ENCODE data around the gene WDR31. TPM values are rescaled to one million over a fixed set of nuclear protein-coding genes. Genes with fewer than 3 reads are reported as not detected.

The WDR31 gene
- total and polyA plus RNA-seq, 7 donors, result 0.66 to 6.9 (median 1.7) TPM

DNA sequence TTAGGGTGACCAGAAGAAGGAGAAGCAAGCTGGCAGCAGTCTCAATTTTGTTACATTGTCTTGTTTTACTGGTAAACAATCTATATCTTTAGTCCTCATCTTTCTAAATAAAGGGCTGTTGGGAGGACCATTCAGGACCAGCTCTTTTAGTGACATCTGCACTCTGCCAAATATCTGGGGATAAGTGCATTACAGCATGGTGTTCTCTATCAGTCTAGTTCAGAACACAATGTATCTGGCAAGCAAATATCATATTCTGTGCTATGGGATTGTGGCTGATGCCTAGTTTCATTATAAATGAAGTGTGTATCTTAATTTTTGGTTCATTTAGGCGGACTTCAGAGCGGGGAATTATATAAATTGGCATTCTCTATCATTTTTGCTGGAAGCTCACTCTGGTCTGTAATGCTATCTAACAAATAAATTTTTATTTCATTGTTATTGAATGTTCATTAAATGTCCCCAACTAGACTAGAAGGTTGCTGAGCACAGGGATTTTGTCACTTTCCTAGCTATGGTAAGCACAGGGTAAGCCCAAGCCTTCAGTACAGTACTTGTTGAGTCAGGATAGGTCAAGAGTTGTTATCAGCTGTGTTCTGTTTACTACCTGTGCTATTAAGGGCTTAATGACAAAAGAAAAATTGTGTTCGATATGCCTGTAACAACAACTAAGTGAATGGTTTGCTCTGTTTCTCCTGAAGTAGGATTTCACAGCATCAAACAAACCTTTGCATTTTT lies 11.9 kb downstream of the WDR31 start:
- DNase-seq, result no peak
- 93 to 98% (median 96%) methylated on average over 3 of the region's 3 CpGs for WGBS, 3 donors
- Histone ChIP-seq H3K4me1 (no peaks in the 10 kb centered on the region), H3K27me3 (ENCODE audit: insufficient read depth in 3 of 3, low read length in 2 of 3) (no peaks in the 10 kb centered on the region), H3K9me3 (no peaks in the 10 kb centered on the region), H3K4me3 (no peak overlapping the region), H3K36me3 (ENCODE audit: insufficient read depth in 1 of 2, low read depth in 1 of 2) (no peaks in the 10 kb centered on the region), H3K27ac (no peak overlapping the region)
- no peak for ATAC-seq
- TF ChIP-seq, protein P1, sequence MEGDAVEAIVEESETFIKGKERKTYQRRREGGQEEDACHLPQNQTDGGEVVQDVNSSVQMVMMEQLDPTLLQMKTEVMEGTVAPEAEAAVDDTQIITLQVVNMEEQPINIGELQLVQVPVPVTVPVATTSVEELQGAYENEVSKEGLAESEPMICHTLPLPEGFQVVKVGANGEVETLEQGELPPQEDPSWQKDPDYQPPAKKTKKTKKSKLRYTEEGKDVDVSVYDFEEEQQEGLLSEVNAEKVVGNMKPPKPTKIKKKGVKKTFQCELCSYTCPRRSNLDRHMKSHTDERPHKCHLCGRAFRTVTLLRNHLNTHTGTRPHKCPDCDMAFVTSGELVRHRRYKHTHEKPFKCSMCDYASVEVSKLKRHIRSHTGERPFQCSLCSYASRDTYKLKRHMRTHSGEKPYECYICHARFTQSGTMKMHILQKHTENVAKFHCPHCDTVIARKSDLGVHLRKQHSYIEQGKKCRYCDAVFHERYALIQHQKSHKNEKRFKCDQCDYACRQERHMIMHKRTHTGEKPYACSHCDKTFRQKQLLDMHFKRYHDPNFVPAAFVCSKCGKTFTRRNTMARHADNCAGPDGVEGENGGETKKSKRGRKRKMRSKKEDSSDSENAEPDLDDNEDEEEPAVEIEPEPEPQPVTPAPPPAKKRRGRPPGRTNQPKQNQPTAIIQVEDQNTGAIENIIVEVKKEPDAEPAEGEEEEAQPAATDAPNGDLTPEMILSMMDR (IDR thresholded peaks at IDR 0.05), result no peak
- intact Hi-C loops (cut with DNase I), result no loop called here

DNA sequence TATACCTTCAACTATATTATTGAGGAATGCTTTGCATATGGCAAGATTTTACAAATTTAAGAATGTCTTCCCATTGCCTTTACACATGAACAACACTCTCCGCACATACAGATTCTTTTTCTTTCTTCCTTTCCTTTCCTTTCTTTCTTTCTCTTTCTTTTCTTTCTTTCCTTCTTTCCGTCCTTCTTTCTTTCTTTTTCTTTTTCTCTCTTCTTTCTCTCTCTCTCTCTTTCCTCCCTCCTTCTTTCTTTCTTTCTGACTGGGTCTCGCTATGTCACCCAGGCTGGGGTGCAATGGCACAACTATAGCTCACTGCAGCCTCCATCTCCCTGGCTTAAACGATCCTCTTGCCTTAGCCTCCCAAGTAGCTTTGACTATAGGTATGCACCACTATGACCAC lies 13.8 kb downstream of the WDR31 start:
- intact Hi-C loops (cut with DNase I), result no loop called here
- Histone ChIP-seq H3K36me3 (ENCODE audit: insufficient read depth in 1 of 2, low read depth in 1 of 2) (no peaks in the 10 kb centered on the region), H3K27me3 (ENCODE audit: insufficient read depth in 3 of 3, low read length in 2 of 3) (no peaks in the 10 kb centered on the region), H3K4me3 (no peak overlapping the region), H3K9me3 (no peaks in the 10 kb centered on the region), H3K4me1 (no peaks in the 10 kb centered on the region), H3K27ac (no peak overlapping the region)
- ATAC-seq (no peak), DNase-seq (no peak)
- WGBS, 3 donors, result 95 to 99% (median 95%) methylated on average over 4 of the region's 4 CpGs
- TF ChIP-seq, protein P1 (IDR thresholded peaks at IDR 0.05), result no peak

DNA sequence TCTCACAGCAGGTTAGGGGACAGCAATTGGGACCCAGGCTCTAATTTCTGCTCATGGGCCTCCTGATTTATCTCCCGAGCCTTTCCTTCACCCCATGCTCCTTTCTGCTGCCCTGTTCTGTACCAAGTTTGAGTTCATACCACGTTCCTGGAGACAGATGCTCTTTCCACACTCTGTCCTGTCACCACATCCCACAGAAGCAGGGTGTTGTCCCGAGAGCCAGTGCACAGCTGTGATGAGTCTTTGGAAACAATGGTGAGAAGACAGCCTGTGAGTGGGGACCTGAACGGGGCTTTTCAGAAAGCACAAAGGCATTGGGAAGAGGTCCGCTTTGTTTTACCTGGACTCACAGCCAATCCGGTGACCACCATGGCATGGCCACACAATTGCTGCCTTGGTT lies 17.4 kb downstream of the WDR31 start:
- DNase-seq (no peak), ATAC-seq (no peak)
- no peaks in the 10 kb centered on the region for H3K9me3 ChIP-seq
- WGBS, 3 donors, result 65 to 75% (median 72%) methylated on average over 6 of the region's 6 CpGs
- H3K4me1 ChIP-seq, result no peaks in the 10 kb centered on the region
- no peak overlapping the region for H3K27ac ChIP-seq
- no peaks in the 10 kb centered on the region for H3K27me3 ChIP-seq (ENCODE audit: insufficient read depth in 3 of 3, low read length in 2 of 3)
- no peak overlapping the region for H3K4me3 ChIP-seq
- H3K36me3 ChIP-seq (ENCODE audit: insufficient read depth in 1 of 2, low read depth in 1 of 2), result peaks cover 0 to 5% of the 10 kb centered on the region in 2 donors
- intact Hi-C loops (cut with DNase I), result no loop called here
- TF ChIP-seq, protein P1 (IDR thresholded peaks at IDR 0.05), result no peak

DNA sequence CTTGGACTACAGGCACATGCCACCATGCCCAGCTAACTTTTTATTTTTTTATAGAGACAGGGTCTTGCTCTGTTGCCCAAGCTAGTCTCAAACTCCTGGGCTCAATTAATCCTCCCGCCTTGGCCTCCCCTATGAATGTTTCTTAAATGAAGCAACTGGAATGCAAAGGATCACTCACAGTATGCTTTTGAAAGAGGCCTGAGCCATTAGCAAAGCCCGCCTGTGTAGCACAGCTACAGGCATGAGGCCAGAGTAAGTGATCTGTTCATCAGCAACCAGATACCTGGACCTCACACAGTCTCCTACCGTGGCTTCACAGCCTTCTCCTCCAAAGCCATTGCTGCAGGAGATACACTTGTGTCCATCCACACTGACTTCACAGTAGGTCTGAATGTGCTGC lies 20.0 kb downstream of the WDR31 start:
- Histone ChIP-seq H3K4me3 (no peak overlapping the region), H3K27ac (no peak overlapping the region), H3K36me3 (ENCODE audit: insufficient read depth in 1 of 2, low read depth in 1 of 2) (peaks cover 0 to 5% of the 10 kb centered on the region in 2 donors), H3K4me1 (no peaks in the 10 kb centered on the region), H3K27me3 (ENCODE audit: insufficient read depth in 3 of 3, low read length in 2 of 3) (no peaks in the 10 kb centered on the region), H3K9me3 (no peaks in the 10 kb centered on the region)
- TF ChIP-seq, protein P1 (IDR thresholded peaks at IDR 0.05), result no peak
- ATAC-seq (no peak), DNase-seq (no peak)
- intact Hi-C loops (cut with DNase I), result no loop called here
- 76 to 94% (median 81%) methylated on average over 3 of the region's 3 CpGs for WGBS, 3 donors

DNA sequence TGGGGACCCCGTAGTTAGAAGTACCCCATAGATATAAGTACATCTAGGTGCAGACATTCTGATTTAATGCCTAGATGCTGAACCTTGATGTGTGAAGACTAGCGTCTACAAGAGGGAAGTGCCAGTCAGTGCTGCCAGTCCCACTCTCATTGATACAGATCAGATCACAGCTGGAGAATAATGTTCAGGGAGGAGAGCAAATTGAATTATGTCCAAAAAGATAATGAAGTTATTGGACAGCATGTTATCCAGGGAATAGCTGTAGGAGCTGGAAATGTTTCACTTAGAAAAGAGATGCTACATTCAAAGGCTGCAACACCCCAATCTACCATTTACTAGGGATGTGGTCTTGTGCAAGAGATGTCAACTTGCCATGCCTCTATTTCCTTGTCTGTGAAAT lies 21.0 kb downstream of the WDR31 start:
- DNase-seq (no peak), ATAC-seq (no peak)
- Histone ChIP-seq H3K4me3 (no peak overlapping the region), H3K27me3 (ENCODE audit: insufficient read depth in 3 of 3, low read length in 2 of 3) (no peaks in the 10 kb centered on the region), H3K27ac (no peak overlapping the region), H3K36me3 (ENCODE audit: insufficient read depth in 1 of 2, low read depth in 1 of 2) (peaks cover 0 to 5% of the 10 kb centered on the region in 2 donors), H3K9me3 (no peaks in the 10 kb centered on the region), H3K4me1 (no peaks in the 10 kb centered on the region)
- TF ChIP-seq, protein P1 (IDR thresholded peaks at IDR 0.05), result no peak
- 85 to 95% (median 89%) methylated on average over 2 of the region's 2 CpGs for WGBS, 3 donors
- intact Hi-C loops (cut with DNase I), result loop anchor here in 1 of 2 donors (10.0 kb wide), 1 partner anchor 86 kb away; the partner anchor contains the start of gene ALAD
